Stimulated activated naive CD4-positive, alpha-beta T cell (primary cell): ENCODE results near the gene AK3.

Source experiments
- DNase-seq, 6 experiments: peaks; one replicate each; lab custom pipeline; 2025; lab: John Stamatoyannopoulos, UW

AK3 gene

GRCh38 chr9:4748612-4749011 is 7.6 kb upstream of the AK3 start:
- DNase-seq: no peak

- DNase-seq: no peak
Observed at GRCh38 chr9:4746278-4747030, 5.5 kb upstream of the AK3 start.

GRCh38 chr9:4743131-4743875 is 2.3 kb upstream of the AK3 start:
- no peak for DNase-seq

- no peak for DNase-seq
Observed at GRCh38 chr9:4742246-4742645, 1.2 kb upstream of the AK3 start.

GRCh38 chr9:4741365-4742089 is 525 bp upstream of the AK3 start:
- DNase-seq: peak in 4 of 6 experiments; percentile 19 to 51 (median 28)

- DNase-seq: no peak
Observed at GRCh38 chr9:4740388-4740637, 689 bp downstream of the AK3 start.

- peak in 1 of 6 experiments; percentile 24 for DNase-seq
Observed at GRCh38 chr9:4739587-4740387, 1.2 kb downstream of the AK3 start.

- DNase-seq: no peak
Observed at GRCh38 chr9:4738866-4739586, 2.0 kb downstream of the AK3 start.

GRCh38 chr9:4734150-4734549 is 6.9 kb downstream of the AK3 start:
- DNase-seq: no peak

- no peak for DNase-seq
Observed at GRCh38 chr9:4732890-4733289, 8.1 kb downstream of the AK3 start.

GRCh38 chr9:4727593-4727992 is 13.4 kb downstream of the AK3 start:
- no peak for DNase-seq

GRCh38 chr9:4725706-4726442 is 15.1 kb downstream of the AK3 start:
- DNase-seq: no peak

- DNase-seq: no peak
Observed at GRCh38 chr9:4721736-4722135, 19.3 kb downstream of the AK3 start.

GRCh38 chr9:4718911-4719310 is 22.1 kb downstream of the AK3 start:
- DNase-seq: no peak

GRCh38 chr9:4717815-4718214 is 23.2 kb downstream of the AK3 start:
- no peak for DNase-seq

GRCh38 chr9:4716163-4716562 is 24.8 kb downstream of the AK3 start:
- no peak for DNase-seq

GRCh38 chr9:4714266-4715016 is 26.6 kb downstream of the AK3 start:
- DNase-seq: no peak

- no peak for DNase-seq
Observed at GRCh38 chr9:4713849-4714248, 27.2 kb downstream of the AK3 start.

- DNase-seq: no peak
Observed at GRCh38 chr9:4709380-4709779, 31.6 kb downstream of the AK3 start.

- DNase-seq: no peak
Observed at GRCh38 chr9:4706971-4707622, 33.9 kb downstream of the AK3 start.
